HG02571 (cell line): ENCODE data around the gene PARD6G.
"Not testable (repeated sequence)": the region's sequence is repeated elsewhere in the genome, so short reads cannot be mapped to it uniquely, and the experiment has no call there.

Experiments
- ATAC-seq: cut with Tn5 transposase; IDR thresholded peaks from one replicate; pipeline ENCODE4 v1.9.1; 2021; ENCODE audit warnings: mild to moderate bottlenecking, moderate library complexity; ENCODE audit not compliant: unreplicated experiment

The PARD6G gene

GRCh38 chr18:80243204-80243603, 4.1 kb downstream of the PARD6G start:
- ATAC-seq = no peak

- ATAC-seq = no peak
These were observed 5.2 kb downstream of the PARD6G start for GRCh38 chr18:80241919-80242777.

GRCh38 chr18:80239830-80240229, 7.5 kb downstream of the PARD6G start:
- ATAC-seq = no peak

GRCh38 chr18:80238651-80239260, 8.6 kb downstream of the PARD6G start:
- no peak for ATAC-seq

- ATAC-seq = not testable (repeated sequence)
These were observed 9.8 kb downstream of the PARD6G start for GRCh38 chr18:80237519-80237918.

- ATAC-seq = no peak
These were observed 12.9 kb downstream of the PARD6G start for GRCh38 chr18:80234398-80234797.

- no peak for ATAC-seq
These were observed 13.4 kb downstream of the PARD6G start for GRCh38 chr18:80233899-80234298.

- ATAC-seq = no peak
These were observed 14.0 kb downstream of the PARD6G start for GRCh38 chr18:80233201-80233835.

GRCh38 chr18:80232710-80233109, 14.6 kb downstream of the PARD6G start:
- no peak for ATAC-seq

- ATAC-seq = no peak
These were observed 15.3 kb downstream of the PARD6G start for GRCh38 chr18:80232030-80232429.

GRCh38 chr18:80231616-80232015, 15.7 kb downstream of the PARD6G start:
- no peak for ATAC-seq

GRCh38 chr18:80231151-80231550, 16.2 kb downstream of the PARD6G start:
- ATAC-seq = no peak

- no peak for ATAC-seq
These were observed 17.3 kb downstream of the PARD6G start for GRCh38 chr18:80229766-80230745.

- no peak for ATAC-seq
These were observed 18.0 kb downstream of the PARD6G start for GRCh38 chr18:80229363-80229762.

- ATAC-seq = no peak
These were observed 19.1 kb downstream of the PARD6G start for GRCh38 chr18:80228051-80228848.

GRCh38 chr18:80227472-80227871, 19.8 kb downstream of the PARD6G start:
- ATAC-seq = no peak

GRCh38 chr18:80225685-80226084, 21.6 kb downstream of the PARD6G start:
- no peak for ATAC-seq

GRCh38 chr18:80223581-80224148, 23.6 kb downstream of the PARD6G start:
- ATAC-seq = no peak

- not testable (repeated sequence) for ATAC-seq
These were observed 27.8 kb downstream of the PARD6G start for GRCh38 chr18:80219488-80219887.
